DOHH2 (cell line): ENCODE measurements around the gene C2CD3.

ENCODE experiments used
- H3F3A ChIP-seq: fragments of 200-600 bp; sonication (generic), shearing (Covaris generic); 2 replicates; pipeline ENCODE4 v1.6.0; 2016; ENCODE audit warnings: antibody characterized with exemption, mild to moderate bottlenecking; ENCODE audit not compliant: control insufficient read depth, insufficient read depth
- H3K27ac ChIP-seq: fragments of 200-600 bp; sonication (generic); 2 replicates; pipeline ENCODE4 v1.5.1; 2014; ENCODE audit warnings: low read depth, mild to moderate bottlenecking, low read length, moderate library complexity
- H3K27me3 ChIP-seq: fragments of 200-600 bp; sonication (generic); 2 replicates; pipeline ENCODE4 v1.6.1; 2014; ENCODE audit warnings: mild to moderate bottlenecking, low read length, mixed read lengths; ENCODE audit not compliant: control insufficient read depth
- H3K36me3 ChIP-seq: fragments of 200-600 bp; sonication (generic); 2 replicates; pipeline ENCODE4 v1.6.1; 2014; ENCODE audit warnings: mild to moderate bottlenecking, low read length, moderate library complexity, mixed read lengths; ENCODE audit not compliant: control insufficient read depth
- H3K4me1 ChIP-seq: fragments of 200-600 bp; sonication (generic); 2 replicates; pipeline ENCODE4 v1.6.1; 2014; ENCODE audit warnings: mild to moderate bottlenecking, low read length, mixed read lengths; ENCODE audit not compliant: control insufficient read depth
- H3K4me2 ChIP-seq: fragments of 200-600 bp; sonication (generic); 2 replicates; pipeline ENCODE4 v1.6.0; 2014; ENCODE audit warnings: mild to moderate bottlenecking, low read length, moderate library complexity
- H3K4me3 ChIP-seq: fragments of 200-600 bp; sonication (generic); 2 replicates; pipeline ENCODE4 v1.5.1; 2014; ENCODE audit warnings: mild to moderate bottlenecking, low read length, mixed read lengths
- H3K79me2 ChIP-seq: fragments of 200-600 bp; sonication (generic); 2 replicates; pipeline ENCODE4 v1.6.1; 2014; ENCODE audit warnings: mild to moderate bottlenecking, low read length, mixed read lengths; ENCODE audit not compliant: control insufficient read depth
- H3K9me2 ChIP-seq: fragments of 200-600 bp; sonication (generic); replicated peaks from 2 replicates; pipeline ENCODE4 v1.6.1; 2014; ENCODE audit warnings: mild to moderate bottlenecking, low read length, mixed read lengths; ENCODE audit not compliant: control insufficient read depth
- H3K9me3 ChIP-seq: fragments of 200-600 bp; sonication (generic); 2 replicates; pipeline ENCODE4 v1.6.1; 2014; ENCODE audit warnings: antibody characterized with exemption, low read length, mixed read lengths; ENCODE audit not compliant: control insufficient read depth, insufficient read depth
- H4K20me1 ChIP-seq: fragments of 200-600 bp; sonication (generic); 2 replicates; pipeline ENCODE4 v1.6.0; 2014; ENCODE audit warnings: low read depth, mild to moderate bottlenecking, antibody characterized with exemption, low read length, moderate library complexity; ENCODE audit not compliant: control insufficient read depth, insufficient read depth
- CTCF ChIP-seq: fragments of 200-600 bp; sonication (generic); IDR thresholded peaks from one replicate; pipeline ENCODE4 v1.5.1; 2014; ENCODE audit warnings: antibody characterized with exemption, mild to moderate bottlenecking, low read depth, low read length; ENCODE audit not compliant: poor library complexity, severe bottlenecking
- EZH2phosphoT487 ChIP-seq: fragments of 200-600 bp; sonication (generic); IDR thresholded peaks from 2 replicates; pipeline ENCODE4 v1.6.1; 2017; ENCODE audit warnings: borderline replicate concordance, mild to moderate bottlenecking, antibody characterized with exemption, low read length, moderate library complexity, mixed read lengths

The C2CD3 gene

GRCh38 chr11:74010306-74011300, 160.2 kb downstream of the C2CD3 start:
- Histone ChIP-seq H4K20me1 (no peaks in the 10 kb centered on the region), H3K4me2 (no peak overlapping the region)

GRCh38 chr11:74009675-74010305, 161.0 kb downstream of the C2CD3 start:
- H3K79me2 ChIP-seq: no peaks in the 10 kb centered on the region
- H3K4me1 ChIP-seq: peaks cover 50% of the 10 kb centered on the region
- H3K4me3 ChIP-seq: no peak overlapping the region
- no peak overlapping the region for H3K4me2 ChIP-seq
- TF ChIP-seq CTCF (no peak), EZH2phosphoT487 (no peak)
- H3F3A ChIP-seq: no peaks in the 10 kb centered on the region
- H3K9me3 ChIP-seq: no peaks in the 10 kb centered on the region
- H3K36me3 ChIP-seq: peaks cover 4% of the 10 kb centered on the region; the same call in 1 of the 2 replicates
- no peaks in the 10 kb centered on the region for H4K20me1 ChIP-seq
- no peaks in the 10 kb centered on the region for H3K27me3 ChIP-seq
- H3K9me2 ChIP-seq: no peaks in the 10 kb centered on the region
- H3K27ac ChIP-seq: no peak overlapping the region

More at GRCh38 chr11:74010306-74011300, 160.2 kb downstream of the C2CD3 start:
- TF ChIP-seq EZH2phosphoT487 (no peak), CTCF (no peak)
- Histone ChIP-seq H3K4me3 (no peak overlapping the region), H3K27ac (no peak overlapping the region), H3K9me2 (no peaks in the 10 kb centered on the region), H3K36me3 (peaks cover 7% of the 10 kb centered on the region), H3K27me3 (no peaks in the 10 kb centered on the region), H3K9me3 (no peaks in the 10 kb centered on the region), H3K79me2 (no peaks in the 10 kb centered on the region), H3F3A (no peaks in the 10 kb centered on the region), H3K4me1 (peaks cover 42% of the 10 kb centered on the region)

GRCh38 chr11:74009230-74009547, 161.6 kb downstream of the C2CD3 start:
- H3K9me3 ChIP-seq: no peaks in the 10 kb centered on the region
- H3K27me3 ChIP-seq: no peaks in the 10 kb centered on the region
- H3K9me2 ChIP-seq: no peaks in the 10 kb centered on the region
- peaks cover 4% of the 10 kb centered on the region; the same call in 1 of the 2 replicates for H3K36me3 ChIP-seq
- H3K4me2 ChIP-seq: no peak overlapping the region
- no peaks in the 10 kb centered on the region for H3F3A ChIP-seq
- no peak overlapping the region for H3K27ac ChIP-seq
- TF ChIP-seq CTCF (no peak), EZH2phosphoT487 (no peak)
- H3K4me3 ChIP-seq: no peak overlapping the region
- H4K20me1 ChIP-seq: no peaks in the 10 kb centered on the region
- H3K79me2 ChIP-seq: no peaks in the 10 kb centered on the region
- peaks cover 52% of the 10 kb centered on the region for H3K4me1 ChIP-seq
